HG03045 (cell line): ENCODE data around the gene LEF1.

Experiments used
- ATAC-seq: cut with Tn5 transposase; IDR thresholded peaks from one replicate; pipeline ENCODE4 v1.9.1; 2021; ENCODE audit warnings: mild to moderate bottlenecking, moderate library complexity; ENCODE audit not compliant: unreplicated experiment

Gene LEF1

GRCh38 chr4:108152980-108153379 is 15.8 kb downstream of the LEF1 start:
- ATAC-seq, result no peak

- ATAC-seq, result no peak
Observed at GRCh38 chr4:108149588-108150380, 18.9 kb downstream of the LEF1 start.

GRCh38 chr4:108148316-108148715 is 20.4 kb downstream of the LEF1 start:
- ATAC-seq, result no peak

- ATAC-seq, result no peak
Observed at GRCh38 chr4:108146819-108147218, 21.9 kb downstream of the LEF1 start.

GRCh38 chr4:108146336-108146735 is 22.4 kb downstream of the LEF1 start:
- ATAC-seq, result no peak

- no peak for ATAC-seq
Observed at GRCh38 chr4:108144451-108144850, 24.3 kb downstream of the LEF1 start.

GRCh38 chr4:108143515-108143914 is 25.2 kb downstream of the LEF1 start:
- no peak for ATAC-seq

- ATAC-seq, result no peak
Observed at GRCh38 chr4:108142870-108143269, 25.9 kb downstream of the LEF1 start.

GRCh38 chr4:108141213-108141950 is 27.4 kb downstream of the LEF1 start:
- ATAC-seq, result no peak

- ATAC-seq, result no peak
Observed at GRCh38 chr4:108140328-108140727, 28.4 kb downstream of the LEF1 start.

GRCh38 chr4:108139089-108139488 is 29.6 kb downstream of the LEF1 start:
- no peak for ATAC-seq

GRCh38 chr4:108135549-108136209 is 33.1 kb downstream of the LEF1 start:
- ATAC-seq, result no peak

- no peak for ATAC-seq
Observed at GRCh38 chr4:108130955-108131354, 37.8 kb downstream of the LEF1 start.

- no peak for ATAC-seq
Observed at GRCh38 chr4:108129196-108129595, 39.5 kb downstream of the LEF1 start.

- ATAC-seq, result no peak
Observed at GRCh38 chr4:108126806-108127205, 41.9 kb downstream of the LEF1 start.

GRCh38 chr4:108120789-108121188 is 47.9 kb downstream of the LEF1 start:
- ATAC-seq, result no peak

- ATAC-seq, result peak; percentile 8
Observed at GRCh38 chr4:108119199-108119800, 49.4 kb downstream of the LEF1 start.

- ATAC-seq, result peak; percentile 87
Observed at GRCh38 chr4:108118505-108118904, 50.2 kb downstream of the LEF1 start.

- ATAC-seq, result no peak
Observed at GRCh38 chr4:108117418-108118182, 51.1 kb downstream of the LEF1 start.

- ATAC-seq, result no peak
Observed at GRCh38 chr4:108116423-108117168, 52.1 kb downstream of the LEF1 start.
